ENCODE measurements around the gene JOSD2. TPM values are rescaled to one million over a fixed set of nuclear protein-coding genes. Genes with fewer than 3 reads are reported as not detected.

The JOSD2 gene
- total and polyA plus RNA-seq, 9 of the 15 experiments (the other 6 are each of a cell fraction or from before 2014, with no cell fraction given), result 0.06 to 14.4 (median 3.1) TPM

DNA sequence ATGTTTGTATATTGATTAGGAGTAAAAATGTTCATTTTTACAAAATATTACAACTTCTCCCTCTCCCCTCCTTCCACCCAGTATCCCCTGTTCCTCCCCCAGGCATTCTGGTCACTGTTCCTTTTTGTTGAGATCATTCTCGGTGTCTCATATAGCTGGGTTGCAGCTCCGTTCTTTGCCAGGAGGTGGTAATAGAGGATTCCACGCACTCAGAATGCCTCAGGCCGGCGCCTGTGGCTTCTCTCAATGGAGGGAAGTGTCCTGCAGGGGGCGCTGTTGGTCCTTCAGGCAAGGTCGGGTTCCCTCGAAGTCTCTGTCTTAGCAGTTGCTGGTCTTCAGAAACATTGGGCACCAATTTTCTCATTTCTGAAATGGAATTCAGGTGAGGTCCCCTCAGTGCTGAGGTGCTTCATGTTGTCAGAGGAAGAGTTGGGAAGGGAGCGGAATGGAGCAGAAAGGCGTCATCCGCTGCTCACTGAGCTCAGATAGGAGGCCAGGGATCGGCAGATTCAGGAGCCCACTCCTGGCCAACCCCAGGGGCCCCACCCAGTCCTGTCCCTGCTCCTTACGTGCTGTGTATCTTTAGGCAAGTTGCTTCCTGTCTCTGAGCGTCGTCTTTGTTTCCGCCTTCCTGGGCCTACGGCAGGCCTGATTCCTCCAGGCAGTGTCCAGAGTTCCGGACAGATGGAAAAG lies 24.0 kb downstream of the JOSD2 start:
- peak; percentile 83 for ATAC-seq
- ChIA-PET POLR2A (interaction anchor here (0.5 kb wide), 1 partner anchor 75 kb away, joined by 3 read pairs; no protein-coding TSS in a partner anchor), CTCF (ENCODE audit: low intra/inter-chr PET ratio) (interaction anchor here (0.6 kb wide), 1 partner anchor 24 kb away, joined by 5 read pairs; the partner anchor contains the start of gene JOSD2)
- peaks cover 9% of the 10 kb centered on the region for H3K9me3 ChIP-seq (replicated peaks; ENCODE audit: control insufficient read depth, insufficient read depth, low read depth, low read length)
- no peak overlapping the region for H3K27ac ChIP-seq (ENCODE audit: extremely low read depth, low read depth, low read length)
- WGBS (ENCODE audit: insufficient coverage, low coverage, missing lambda C conversion rate), result 57% methylated on average over 16 of the region's 18 CpGs
- peak; percentile 58 to 81 (median 72) for DNase-seq (ENCODE audit: extremely low read depth in 1 of 4, low spot score in 3 of 4)
- in situ Hi-C loops (cut with MboI), result no loop called here
- H3K9ac ChIP-seq (ENCODE audit: insufficient read depth in 1 of 2, low read depth in 2 of 2, low read length in 2 of 2), result no peak overlapping the region
- peak; percentile 84 for FAIRE-seq
- H3K36me3 ChIP-seq (ENCODE audit: control insufficient read depth, insufficient read depth, low read length), result peaks cover 13% of the 10 kb centered on the region; the same call in 2 of the 3 replicates
- no peaks in the 10 kb centered on the region for H3K9me1 ChIP-seq (ENCODE audit: control insufficient read depth, insufficient read depth, low read length)
- H3K4me2 ChIP-seq (ENCODE audit: insufficient read depth, low read length), result no peak overlapping the region
- no TSS peak for BruUV-seq (replicated peaks)
- no peaks in the 10 kb centered on the region for H3K79me2 ChIP-seq (ENCODE audit: control insufficient read depth, insufficient read depth, low read length)
- no peak overlapping the region for H3K4me3 ChIP-seq
- intact Hi-C loops (cut with micrococcal nuclease), result no loop called here
- H2AFZ ChIP-seq (ENCODE audit: low read depth, low read length), result no peak overlapping the region
- H3K27me3 ChIP-seq (ENCODE audit: control insufficient read depth in 2 of 2, insufficient read depth in 2 of 2, low read length in 2 of 2), result peaks cover 0 to 10% of the 10 kb centered on the region in 2 experiments; a peak in 2 of 5 replicates
- peaks cover 0 to 23% of the 10 kb centered on the region in 2 experiments; a peak in 3 of 5 replicates for H3K4me1 ChIP-seq (replicated peaks in 1 of 2; ENCODE audit: control insufficient read depth in 2 of 2, insufficient read depth in 2 of 2, low read length in 2 of 2)
- H4K20me1 ChIP-seq (replicated peaks; ENCODE audit: control insufficient read depth, insufficient read depth, low read length), result no peaks in the 10 kb centered on the region
- TF ChIP-seq TRIM24 (IDR thresholded peaks at IDR 0.05) (peak in 1 of 2 experiments; percentile 47; a peak in 1 of 4 replicates), MED1 (CRISPR knock-in tag; IDR thresholded peaks at IDR 0.05; ENCODE audit: borderline replicate concordance) (no peak), PCBP1 (IDR thresholded peaks at IDR 0.05; ENCODE audit: low read depth, low read length, poor library complexity, severe bottlenecking) (no peak), ESRRA (IDR thresholded peaks at IDR 0.05; ENCODE audit: borderline replicate concordance, low read depth) (no peak)
- TF ChIP-seq, protein P1, sequence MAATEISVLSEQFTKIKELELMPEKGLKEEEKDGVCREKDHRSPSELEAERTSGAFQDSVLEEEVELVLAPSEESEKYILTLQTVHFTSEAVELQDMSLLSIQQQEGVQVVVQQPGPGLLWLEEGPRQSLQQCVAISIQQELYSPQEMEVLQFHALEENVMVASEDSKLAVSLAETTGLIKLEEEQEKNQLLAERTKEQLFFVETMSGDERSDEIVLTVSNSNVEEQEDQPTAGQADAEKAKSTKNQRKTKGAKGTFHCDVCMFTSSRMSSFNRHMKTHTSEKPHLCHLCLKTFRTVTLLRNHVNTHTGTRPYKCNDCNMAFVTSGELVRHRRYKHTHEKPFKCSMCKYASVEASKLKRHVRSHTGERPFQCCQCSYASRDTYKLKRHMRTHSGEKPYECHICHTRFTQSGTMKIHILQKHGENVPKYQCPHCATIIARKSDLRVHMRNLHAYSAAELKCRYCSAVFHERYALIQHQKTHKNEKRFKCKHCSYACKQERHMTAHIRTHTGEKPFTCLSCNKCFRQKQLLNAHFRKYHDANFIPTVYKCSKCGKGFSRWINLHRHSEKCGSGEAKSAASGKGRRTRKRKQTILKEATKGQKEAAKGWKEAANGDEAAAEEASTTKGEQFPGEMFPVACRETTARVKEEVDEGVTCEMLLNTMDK (IDR thresholded peaks at IDR 0.05; ENCODE audit: borderline replicate concordance, insufficient read depth, low read depth, low read length, poor library complexity, severe bottlenecking), result peak; percentile 34
- TF ChIP-seq, protein P2, sequence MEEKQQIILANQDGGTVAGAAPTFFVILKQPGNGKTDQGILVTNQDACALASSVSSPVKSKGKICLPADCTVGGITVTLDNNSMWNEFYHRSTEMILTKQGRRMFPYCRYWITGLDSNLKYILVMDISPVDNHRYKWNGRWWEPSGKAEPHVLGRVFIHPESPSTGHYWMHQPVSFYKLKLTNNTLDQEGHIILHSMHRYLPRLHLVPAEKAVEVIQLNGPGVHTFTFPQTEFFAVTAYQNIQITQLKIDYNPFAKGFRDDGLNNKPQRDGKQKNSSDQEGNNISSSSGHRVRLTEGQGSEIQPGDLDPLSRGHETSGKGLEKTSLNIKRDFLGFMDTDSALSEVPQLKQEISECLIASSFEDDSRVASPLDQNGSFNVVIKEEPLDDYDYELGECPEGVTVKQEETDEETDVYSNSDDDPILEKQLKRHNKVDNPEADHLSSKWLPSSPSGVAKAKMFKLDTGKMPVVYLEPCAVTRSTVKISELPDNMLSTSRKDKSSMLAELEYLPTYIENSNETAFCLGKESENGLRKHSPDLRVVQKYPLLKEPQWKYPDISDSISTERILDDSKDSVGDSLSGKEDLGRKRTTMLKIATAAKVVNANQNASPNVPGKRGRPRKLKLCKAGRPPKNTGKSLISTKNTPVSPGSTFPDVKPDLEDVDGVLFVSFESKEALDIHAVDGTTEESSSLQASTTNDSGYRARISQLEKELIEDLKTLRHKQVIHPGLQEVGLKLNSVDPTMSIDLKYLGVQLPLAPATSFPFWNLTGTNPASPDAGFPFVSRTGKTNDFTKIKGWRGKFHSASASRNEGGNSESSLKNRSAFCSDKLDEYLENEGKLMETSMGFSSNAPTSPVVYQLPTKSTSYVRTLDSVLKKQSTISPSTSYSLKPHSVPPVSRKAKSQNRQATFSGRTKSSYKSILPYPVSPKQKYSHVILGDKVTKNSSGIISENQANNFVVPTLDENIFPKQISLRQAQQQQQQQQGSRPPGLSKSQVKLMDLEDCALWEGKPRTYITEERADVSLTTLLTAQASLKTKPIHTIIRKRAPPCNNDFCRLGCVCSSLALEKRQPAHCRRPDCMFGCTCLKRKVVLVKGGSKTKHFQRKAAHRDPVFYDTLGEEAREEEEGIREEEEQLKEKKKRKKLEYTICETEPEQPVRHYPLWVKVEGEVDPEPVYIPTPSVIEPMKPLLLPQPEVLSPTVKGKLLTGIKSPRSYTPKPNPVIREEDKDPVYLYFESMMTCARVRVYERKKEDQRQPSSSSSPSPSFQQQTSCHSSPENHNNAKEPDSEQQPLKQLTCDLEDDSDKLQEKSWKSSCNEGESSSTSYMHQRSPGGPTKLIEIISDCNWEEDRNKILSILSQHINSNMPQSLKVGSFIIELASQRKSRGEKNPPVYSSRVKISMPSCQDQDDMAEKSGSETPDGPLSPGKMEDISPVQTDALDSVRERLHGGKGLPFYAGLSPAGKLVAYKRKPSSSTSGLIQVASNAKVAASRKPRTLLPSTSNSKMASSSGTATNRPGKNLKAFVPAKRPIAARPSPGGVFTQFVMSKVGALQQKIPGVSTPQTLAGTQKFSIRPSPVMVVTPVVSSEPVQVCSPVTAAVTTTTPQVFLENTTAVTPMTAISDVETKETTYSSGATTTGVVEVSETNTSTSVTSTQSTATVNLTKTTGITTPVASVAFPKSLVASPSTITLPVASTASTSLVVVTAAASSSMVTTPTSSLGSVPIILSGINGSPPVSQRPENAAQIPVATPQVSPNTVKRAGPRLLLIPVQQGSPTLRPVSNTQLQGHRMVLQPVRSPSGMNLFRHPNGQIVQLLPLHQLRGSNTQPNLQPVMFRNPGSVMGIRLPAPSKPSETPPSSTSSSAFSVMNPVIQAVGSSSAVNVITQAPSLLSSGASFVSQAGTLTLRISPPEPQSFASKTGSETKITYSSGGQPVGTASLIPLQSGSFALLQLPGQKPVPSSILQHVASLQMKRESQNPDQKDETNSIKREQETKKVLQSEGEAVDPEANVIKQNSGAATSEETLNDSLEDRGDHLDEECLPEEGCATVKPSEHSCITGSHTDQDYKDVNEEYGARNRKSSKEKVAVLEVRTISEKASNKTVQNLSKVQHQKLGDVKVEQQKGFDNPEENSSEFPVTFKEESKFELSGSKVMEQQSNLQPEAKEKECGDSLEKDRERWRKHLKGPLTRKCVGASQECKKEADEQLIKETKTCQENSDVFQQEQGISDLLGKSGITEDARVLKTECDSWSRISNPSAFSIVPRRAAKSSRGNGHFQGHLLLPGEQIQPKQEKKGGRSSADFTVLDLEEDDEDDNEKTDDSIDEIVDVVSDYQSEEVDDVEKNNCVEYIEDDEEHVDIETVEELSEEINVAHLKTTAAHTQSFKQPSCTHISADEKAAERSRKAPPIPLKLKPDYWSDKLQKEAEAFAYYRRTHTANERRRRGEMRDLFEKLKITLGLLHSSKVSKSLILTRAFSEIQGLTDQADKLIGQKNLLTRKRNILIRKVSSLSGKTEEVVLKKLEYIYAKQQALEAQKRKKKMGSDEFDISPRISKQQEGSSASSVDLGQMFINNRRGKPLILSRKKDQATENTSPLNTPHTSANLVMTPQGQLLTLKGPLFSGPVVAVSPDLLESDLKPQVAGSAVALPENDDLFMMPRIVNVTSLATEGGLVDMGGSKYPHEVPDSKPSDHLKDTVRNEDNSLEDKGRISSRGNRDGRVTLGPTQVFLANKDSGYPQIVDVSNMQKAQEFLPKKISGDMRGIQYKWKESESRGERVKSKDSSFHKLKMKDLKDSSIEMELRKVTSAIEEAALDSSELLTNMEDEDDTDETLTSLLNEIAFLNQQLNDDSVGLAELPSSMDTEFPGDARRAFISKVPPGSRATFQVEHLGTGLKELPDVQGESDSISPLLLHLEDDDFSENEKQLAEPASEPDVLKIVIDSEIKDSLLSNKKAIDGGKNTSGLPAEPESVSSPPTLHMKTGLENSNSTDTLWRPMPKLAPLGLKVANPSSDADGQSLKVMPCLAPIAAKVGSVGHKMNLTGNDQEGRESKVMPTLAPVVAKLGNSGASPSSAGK (IDR thresholded peaks at IDR 0.05), result no peak
